ENCODE results near the gene MCRIP1. TPM values are rescaled to one million over a fixed set of nuclear protein-coding genes. Genes with fewer than 3 reads are reported as not detected.

MCRIP1 gene
- total and polyA plus RNA-seq, 2 of the 13 experiments (the other 11 are each of a cell fraction or from before 2014, with no cell fraction given) = 79.7 to 84.9 TPM

GRCh38 chr17:81869221-81870130 is 36.4 kb upstream of the MCRIP1 start (continued):
- TF ChIP-seq GLMP (CRISPR knock-in tag; IDR thresholded peaks at IDR 0.05; ENCODE audit: borderline replicate concordance) = no peak
- TF ChIP-seq ZNF543 (CRISPR knock-in tag; IDR thresholded peaks at IDR 0.05) = no peak; the same call in 1 of the 2 replicates
- TF ChIP-seq HOXA9 (CRISPR knock-in tag; IDR thresholded peaks at IDR 0.05; ENCODE audit: borderline replicate concordance) = peak; percentile 91
- TF ChIP-seq GATAD2A (CRISPR knock-in tag; IDR thresholded peaks at IDR 0.05) = no peak
- no peak for TF ChIP-seq MTA1 (CRISPR knock-in tag; IDR thresholded peaks at IDR 0.05; ENCODE audit: borderline replicate concordance)
- 0 out of 2 replicates have a peak, but pooled peaks have one; percentile 21 for TF ChIP-seq ZNF800 (CRISPR knock-in tag; IDR thresholded peaks at IDR 0.05)
- TF ChIP-seq CREB1 (IDR thresholded peaks at IDR 0.05) = no peak
- TF ChIP-seq CREB1 (CRISPR knock-in tag; IDR thresholded peaks at IDR 0.05) = no peak
- peak; percentile 14; the same call in 1 of the 2 replicates for TF ChIP-seq TFDP2 (CRISPR knock-in tag; IDR thresholded peaks at IDR 0.05)
- no peak for TF ChIP-seq TEAD3 (CRISPR knock-in tag; optimal IDR thresholded peaks at IDR 0.05; ENCODE audit: borderline replicate concordance)
- TF ChIP-seq HMGXB4 (CRISPR knock-in tag; IDR thresholded peaks at IDR 0.05; ENCODE audit: borderline replicate concordance in 1 of 2, low read depth in 1 of 2) = peak; percentile 58 to 69; a peak in 3 of 4 replicates
- no peak for TF ChIP-seq ZBTB39 (CRISPR knock-in tag; IDR thresholded peaks at IDR 0.05)
- TF ChIP-seq LBX2 (CRISPR knock-in tag; IDR thresholded peaks at IDR 0.05; ENCODE audit: borderline replicate concordance) = no peak
- peak; percentile 65 for TF ChIP-seq IRX3 (CRISPR knock-in tag; IDR thresholded peaks at IDR 0.05; ENCODE audit: borderline replicate concordance, low read depth)
